ENCODE measurements around the gene CBARP. TPM values are rescaled to one million over a fixed set of nuclear protein-coding genes. Genes with fewer than 3 reads are reported as not detected.
A peak's percentile ranks its signal among the peaks of the same experiment; 100 is the strongest.
"Not testable (repeated sequence)": the region's sequence is repeated elsewhere in the genome, so short reads cannot be mapped to it uniquely, and the experiment has no call there.

The CBARP gene
- total and polyA plus RNA-seq, 2 donors (not counting 1 experiment from before 2014, with no cell fraction given): 0.31 to 1.5 TPM

GRCh38 chr19:1213391-1214286, 24.2 kb downstream of the CBARP start:
- no peak overlapping the region for H3K9ac ChIP-seq (ENCODE audit: insufficient read depth, low read length)
- no peaks in the 10 kb centered on the region for H4K20me1 ChIP-seq (ENCODE audit: control insufficient read depth, extremely low read depth, insufficient read depth, low read length)
- TF ChIP-seq CTCF (conservative IDR thresholded peaks at IDR 0.05 in 1 of 2, IDR thresholded peaks at IDR 0.05 in 1 of 2; ENCODE audit: low read depth in 1 of 2, low read length in 2 of 2): no peak
- no peak for TF ChIP-seq EZH2 (IDR thresholded peaks at IDR 0.05; ENCODE audit: low read length, missing control alignments)
- H3K79me2 ChIP-seq (ENCODE audit: control insufficient read depth, insufficient read depth, low read length): peaks cover 83% of the 10 kb centered on the region
- no peak overlapping the region for H3K4me2 ChIP-seq (ENCODE audit: extremely low read depth, insufficient read depth, low read length)
- no peaks in the 10 kb centered on the region for H3K27me3 ChIP-seq (ENCODE audit: control insufficient read depth, insufficient read depth, low read length)
- peaks cover 11% of the 10 kb centered on the region for H3K36me3 ChIP-seq (ENCODE audit: control insufficient read depth, insufficient read depth, low read length)
- peaks cover 24% of the 10 kb centered on the region for H3K4me1 ChIP-seq (ENCODE audit: control insufficient read depth, extremely low read depth, insufficient read depth, low read length)
- H3K9me3 ChIP-seq (ENCODE audit: control insufficient read depth, insufficient read depth, low read depth, low read length): no peaks in the 10 kb centered on the region
- peak overlapping the region; percentile 57 for H3K27ac ChIP-seq (ENCODE audit: insufficient read depth, low read length)
- H3K4me3 ChIP-seq (replicated peaks in 1 of 4; ENCODE audit: control extremely low read depth in 1 of 4, insufficient read depth in 1 of 4, low read depth in 3 of 4, low read length in 4 of 4): no peak overlapping the region
- peak; percentile 31 to 78 for DNase-seq (ENCODE audit: low read depth in 2 of 2)
- H2AFZ ChIP-seq (ENCODE audit: low read length): no peak overlapping the region

- DNase-seq (ENCODE audit: low read depth in 2 of 2): peak in 1 of 2 donors; percentile 59
- no peak for TF ChIP-seq CTCF (conservative IDR thresholded peaks at IDR 0.05 in 1 of 2, IDR thresholded peaks at IDR 0.05 in 1 of 2; ENCODE audit: low read depth in 1 of 2, low read length in 2 of 2)
- no peak for TF ChIP-seq EZH2 (IDR thresholded peaks at IDR 0.05; ENCODE audit: low read length, missing control alignments)
- Histone ChIP-seq H3K4me2 (ENCODE audit: extremely low read depth, insufficient read depth, low read length) (no peak overlapping the region), H3K79me2 (ENCODE audit: control insufficient read depth, insufficient read depth, low read length) (peaks cover 80% of the 10 kb centered on the region), H3K4me1 (ENCODE audit: control insufficient read depth, extremely low read depth, insufficient read depth, low read length) (peaks cover 28% of the 10 kb centered on the region), H3K9me3 (ENCODE audit: control insufficient read depth, insufficient read depth, low read depth, low read length) (no peaks in the 10 kb centered on the region), H2AFZ (ENCODE audit: low read length) (no peak overlapping the region), H3K27ac (ENCODE audit: insufficient read depth, low read length) (no peak overlapping the region), H4K20me1 (ENCODE audit: control insufficient read depth, extremely low read depth, insufficient read depth, low read length) (no peaks in the 10 kb centered on the region), H3K27me3 (ENCODE audit: control insufficient read depth, insufficient read depth, low read length) (no peaks in the 10 kb centered on the region), H3K9ac (ENCODE audit: insufficient read depth, low read length) (no peak overlapping the region), H3K4me3 (replicated peaks in 1 of 4; ENCODE audit: control extremely low read depth in 1 of 4, insufficient read depth in 1 of 4, low read depth in 3 of 4, low read length in 4 of 4) (no peak overlapping the region), H3K36me3 (ENCODE audit: control insufficient read depth, insufficient read depth, low read length) (peaks cover 11% of the 10 kb centered on the region)
These were observed 26.1 kb downstream of the CBARP start for GRCh38 chr19:1211494-1212234.

GRCh38 chr19:1210227-1210538, 27.6 kb downstream of the CBARP start:
- H3K4me1 ChIP-seq (ENCODE audit: control insufficient read depth, extremely low read depth, insufficient read depth, low read length): peaks cover 25% of the 10 kb centered on the region
- no peaks in the 10 kb centered on the region for H3K27me3 ChIP-seq (ENCODE audit: control insufficient read depth, insufficient read depth, low read length)
- no peak for TF ChIP-seq EZH2 (IDR thresholded peaks at IDR 0.05; ENCODE audit: low read length, missing control alignments)
- TF ChIP-seq CTCF (conservative IDR thresholded peaks at IDR 0.05 in 1 of 2, IDR thresholded peaks at IDR 0.05 in 1 of 2; ENCODE audit: low read depth in 1 of 2, low read length in 2 of 2): no peak
- H3K4me3 ChIP-seq (replicated peaks in 1 of 4; ENCODE audit: control extremely low read depth in 1 of 4, insufficient read depth in 1 of 4, low read depth in 3 of 4, low read length in 4 of 4): no peak overlapping the region
- H3K36me3 ChIP-seq (ENCODE audit: control insufficient read depth, insufficient read depth, low read length): peaks cover 11% of the 10 kb centered on the region
- H3K9me3 ChIP-seq (ENCODE audit: control insufficient read depth, insufficient read depth, low read depth, low read length): no peaks in the 10 kb centered on the region
- no peak overlapping the region for H3K4me2 ChIP-seq (ENCODE audit: extremely low read depth, insufficient read depth, low read length)
- H4K20me1 ChIP-seq (ENCODE audit: control insufficient read depth, extremely low read depth, insufficient read depth, low read length): no peaks in the 10 kb centered on the region
- no peak overlapping the region for H3K27ac ChIP-seq (ENCODE audit: insufficient read depth, low read length)
- H2AFZ ChIP-seq (ENCODE audit: low read length): no peak overlapping the region
- H3K9ac ChIP-seq (ENCODE audit: insufficient read depth, low read length): no peak overlapping the region
- peaks cover 77% of the 10 kb centered on the region for H3K79me2 ChIP-seq (ENCODE audit: control insufficient read depth, insufficient read depth, low read length)
- peak in 1 of 2 donors; percentile 37 for DNase-seq (ENCODE audit: low read depth in 2 of 2)

GRCh38 chr19:1208830-1209229, 29.0 kb downstream of the CBARP start:
- not testable (repeated sequence) for H3K9ac ChIP-seq (ENCODE audit: insufficient read depth, low read length); H3K27ac ChIP-seq (ENCODE audit: insufficient read depth, low read length); H3K4me2 ChIP-seq (ENCODE audit: extremely low read depth, insufficient read depth, low read length); DNase-seq (ENCODE audit: low read depth in 2 of 2); H3K27me3 ChIP-seq (ENCODE audit: control insufficient read depth, insufficient read depth, low read length); H2AFZ ChIP-seq (ENCODE audit: low read length); H4K20me1 ChIP-seq (ENCODE audit: control insufficient read depth, extremely low read depth, insufficient read depth, low read length); H3K9me3 ChIP-seq (ENCODE audit: control insufficient read depth, insufficient read depth, low read depth, low read length)
- H3K36me3 ChIP-seq (ENCODE audit: control insufficient read depth, insufficient read depth, low read length): peaks cover 11% of the 10 kb centered on the region
- peaks cover 65% of the 10 kb centered on the region for H3K79me2 ChIP-seq (ENCODE audit: control insufficient read depth, insufficient read depth, low read length)
- peaks cover 11% of the 10 kb centered on the region for H3K4me1 ChIP-seq (ENCODE audit: control insufficient read depth, extremely low read depth, insufficient read depth, low read length)
- H3K4me3 ChIP-seq (replicated peaks in 1 of 4; ENCODE audit: control extremely low read depth in 1 of 4, insufficient read depth in 1 of 4, low read depth in 3 of 4, low read length in 4 of 4): peak overlapping the region in 1 of 4 experiments; percentile 5
